Lower lobe of right lung (tissue), 2 donors: ENCODE results near the gene TMEM63B. TPM values are rescaled to one million over a fixed set of nuclear protein-coding genes. Genes with fewer than 3 reads are reported as not detected.

ENCODE experiments used
- ATAC-seq, 2 donors: fragments of 200-7000 bp; cut with Tn5 transposase; one replicate each; pipeline ENCODE4 v1.9.1; 2020 to 2022; ENCODE audit warnings: mild to moderate bottlenecking in 2 of 2, moderate library complexity in 2 of 2
- DNase-seq: peaks from one replicate; pipeline ENCODE4 v3.0.0-alpha.2; 2020
- H3K27ac ChIP-seq: fragments of 200-600 bp; one replicate; pipeline ENCODE4 v1.8.0; 2022
- H3K27me3 ChIP-seq: fragments of 200-600 bp; one replicate; pipeline ENCODE4 v1.8.0; 2022; ENCODE audit warnings: low read depth
- H3K36me3 ChIP-seq: fragments of 200-600 bp; one replicate; pipeline ENCODE4 v1.8.0; 2022; ENCODE audit warnings: mild to moderate bottlenecking
- H3K4me1 ChIP-seq: fragments of 200-600 bp; one replicate; pipeline ENCODE4 v1.8.0; 2022
- H3K4me3 ChIP-seq: fragments of 200-600 bp; one replicate; pipeline ENCODE4 v1.8.0; 2022; ENCODE audit warnings: mild to moderate bottlenecking
- H3K9me3 ChIP-seq: fragments of 200-600 bp; one replicate; pipeline ENCODE4 v1.8.0; 2022
- CTCF ChIP-seq: fragments of 200-600 bp; IDR thresholded peaks from one replicate; pipeline ENCODE4 v1.8.0; 2022; ENCODE audit warnings: antibody characterized with exemption, mild to moderate bottlenecking
- intact Hi-C: fragments of 100-400 bp; cut with DNase I; formaldehyde crosslinking; loops from one replicate; pipeline ENCODE4 v1.11.0; 2022
- total RNA-seq: library from RNA; stranded (reverse); fragmentation: NEBNext Ultra II Directional; extraction: Animal tissue kit (Norgen Biotek cat#: 25700); gene quantifications from one replicate; pipeline ENCODE4 v1.2.1, GENCODE V29; 2021
- donor health status: DM: no; HTN: yes; CAD: no; lungs with severe emphysema.

The TMEM63B gene
- total RNA-seq, 1 donor from 2014 or later, result 99.2 TPM

- no peak overlapping the region for H3K4me3 ChIP-seq
- no peaks in the 10 kb centered on the region for H3K27me3 ChIP-seq
- no peaks in the 10 kb centered on the region for H3K9me3 ChIP-seq
- no peak for DNase-seq
- peaks cover 55% of the 10 kb centered on the region for H3K36me3 ChIP-seq
- ATAC-seq, result no peak
- H3K27ac ChIP-seq, result no peak overlapping the region
- peaks cover 4% of the 10 kb centered on the region for H3K4me1 ChIP-seq
- TF ChIP-seq CTCF, result no peak
- intact Hi-C loops, result loop anchor here (5.0 kb wide), 1 partner anchor 55 kb away; no protein-coding TSS in a partner anchor
These were observed 25.2 kb downstream of the TMEM63B start for GRCh38 chr6:44152533-44152932.

GRCh38 chr6:44154067-44154466, 26.7 kb downstream of the TMEM63B start:
- DNase-seq (no peak), ATAC-seq (no peak)
- intact Hi-C loops, result loop anchor here (5.0 kb wide), 1 partner anchor 57 kb away; no protein-coding TSS in a partner anchor
- Histone ChIP-seq H3K36me3 (peaks cover 40% of the 10 kb centered on the region), H3K27me3 (no peaks in the 10 kb centered on the region), H3K27ac (no peak overlapping the region), H3K9me3 (no peaks in the 10 kb centered on the region), H3K4me3 (no peak overlapping the region), H3K4me1 (peaks cover 4% of the 10 kb centered on the region)
- TF ChIP-seq CTCF, result no peak

- Histone ChIP-seq H3K27ac (no peak overlapping the region), H3K36me3 (peaks cover 24% of the 10 kb centered on the region), H3K4me1 (peaks cover 3% of the 10 kb centered on the region), H3K27me3 (no peaks in the 10 kb centered on the region), H3K9me3 (no peaks in the 10 kb centered on the region), H3K4me3 (no peak overlapping the region)
- DNase-seq (no peak), ATAC-seq (no peak)
- intact Hi-C loops, result no loop called here
- TF ChIP-seq CTCF, result no peak
These were observed 29.3 kb downstream of the TMEM63B start for GRCh38 chr6:44156494-44157151.

GRCh38 chr6:44157152-44157521, 29.8 kb downstream of the TMEM63B start:
- Histone ChIP-seq H3K36me3 (peaks cover 24% of the 10 kb centered on the region), H3K27me3 (no peaks in the 10 kb centered on the region), H3K4me3 (no peak overlapping the region), H3K27ac (no peak overlapping the region), H3K9me3 (no peaks in the 10 kb centered on the region), H3K4me1 (no peaks in the 10 kb centered on the region)
- no peak for DNase-seq
- intact Hi-C loops, result no loop called here
- no peak for TF ChIP-seq CTCF
- no peak for ATAC-seq

GRCh38 chr6:44158770-44159228, 31.4 kb downstream of the TMEM63B start, which contains the start of gene CAPN11:
TSS of gene CAPN11 (plus strand) at chr6:44158820. CDS start at chr6:44158849, 29 bp downstream.
- Histone ChIP-seq H3K27me3 (no peaks in the 10 kb centered on the region), H3K4me1 (no peaks in the 10 kb centered on the region), H3K36me3 (peaks cover 8% of the 10 kb centered on the region), H3K27ac (no peak within 1 kb of the TSS), H3K9me3 (no peaks in the 10 kb centered on the region), H3K4me3 (no peak within 1 kb of the TSS)
- intact Hi-C loops, result no loop called here
- no peak for TF ChIP-seq CTCF
- ATAC-seq, result no peak
- no peak for DNase-seq
